IPS-20b (cell line): Measurements from ENCODE around the gene KCNQ4.

Source experiments
- H3K27ac ChIP-seq: one replicate; pipeline ENCODE4 v1.5.1; 2013; ENCODE audit warnings: low read length
- H3K27me3 ChIP-seq: 2 replicates; pipeline ENCODE4 v1.6.1; 2013; ENCODE audit warnings: mild to moderate bottlenecking, low read length, inconsistent platforms; ENCODE audit not compliant: insufficient read depth
- H3K36me3 ChIP-seq: 2 replicates; pipeline ENCODE4 v1.6.1; 2013; ENCODE audit warnings: low read depth, mild to moderate bottlenecking, inconsistent platforms, low read length, moderate library complexity; ENCODE audit not compliant: insufficient read depth
- H3K4me1 ChIP-seq: 2 replicates; pipeline ENCODE4 v1.6.1; 2013; ENCODE audit warnings: mild to moderate bottlenecking, control low read depth, inconsistent platforms, low read length, moderate library complexity; ENCODE audit not compliant: insufficient read depth
- H3K4me3 ChIP-seq: 2 replicates; pipeline ENCODE4 v1.5.1; 2013; ENCODE audit warnings: mild to moderate bottlenecking, low read length, inconsistent platforms
- H3K9ac ChIP-seq: 2 replicates; pipeline ENCODE4 v1.6.1; 2013; ENCODE audit warnings: low read depth, mild to moderate bottlenecking, inconsistent platforms, low read length, moderate library complexity
- H3K9me3 ChIP-seq: 2 replicates; pipeline ENCODE4 v1.6.1; 2013; ENCODE audit warnings: mild to moderate bottlenecking, low read depth, low read length, inconsistent platforms; ENCODE audit not compliant: insufficient read depth

KCNQ4 gene

GRCh38 chr1:40783001-40783905 lies at the start of gene KCNQ4:
KCNQ4 (plus strand) TSS chr1:40783787; CDS start chr1:40784094, 307 bp downstream.
- peak within 1 kb of the TSS; percentile 64 for H3K4me3 ChIP-seq
- no peaks in the 10 kb centered on the region for H3K9me3 ChIP-seq
- H3K27ac ChIP-seq = no peak within 1 kb of the TSS
- no peak within 1 kb of the TSS for H3K9ac ChIP-seq
- peaks cover 50% of the 10 kb centered on the region for H3K27me3 ChIP-seq
- peaks cover 8% of the 10 kb centered on the region; the same call in 1 of the 2 replicates for H3K4me1 ChIP-seq
- no peaks in the 10 kb centered on the region for H3K36me3 ChIP-seq

- Histone ChIP-seq H3K36me3 (peaks cover 19% of the 10 kb centered on the region), H3K4me1 (peaks cover 13% of the 10 kb centered on the region; the same call in 1 of the 2 replicates), H3K4me3 (no peak overlapping the region), H3K9me3 (no peaks in the 10 kb centered on the region), H3K27ac (no peak overlapping the region), H3K27me3 (no peaks in the 10 kb centered on the region), H3K9ac (no peak overlapping the region)
Measured at GRCh38 chr1:40734882-40735628, 48.5 kb upstream of the KCNQ4 start.

DNA sequence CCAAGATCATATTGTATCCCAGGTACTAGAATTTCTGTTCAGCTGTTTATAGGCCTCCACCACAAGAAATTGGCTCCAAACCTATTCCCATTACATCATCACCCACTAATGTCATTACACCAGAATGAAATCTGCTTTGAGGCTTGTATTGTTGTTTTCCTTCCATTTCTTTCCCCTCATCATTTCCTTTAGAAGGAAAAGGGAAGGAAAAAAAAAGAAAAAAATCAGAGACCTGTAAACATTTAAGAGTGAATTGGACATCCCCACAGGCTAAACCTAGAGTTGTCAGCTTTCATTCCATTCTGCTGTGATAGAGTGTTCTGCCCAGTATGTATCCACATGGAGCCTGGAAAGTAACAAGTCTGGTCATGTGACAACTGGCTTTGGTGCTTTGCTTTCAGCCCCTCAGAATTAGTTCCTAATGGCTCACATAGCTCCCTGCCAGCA lies 47.5 kb upstream of the KCNQ4 start:
- Histone ChIP-seq H3K27me3 (no peaks in the 10 kb centered on the region), H3K9ac (no peak overlapping the region), H3K4me3 (no peak overlapping the region), H3K4me1 (peaks cover 13% of the 10 kb centered on the region; the same call in 1 of the 2 replicates), H3K9me3 (no peaks in the 10 kb centered on the region), H3K36me3 (peaks cover 30% of the 10 kb centered on the region), H3K27ac (peak overlapping the region; percentile 29)

DNA sequence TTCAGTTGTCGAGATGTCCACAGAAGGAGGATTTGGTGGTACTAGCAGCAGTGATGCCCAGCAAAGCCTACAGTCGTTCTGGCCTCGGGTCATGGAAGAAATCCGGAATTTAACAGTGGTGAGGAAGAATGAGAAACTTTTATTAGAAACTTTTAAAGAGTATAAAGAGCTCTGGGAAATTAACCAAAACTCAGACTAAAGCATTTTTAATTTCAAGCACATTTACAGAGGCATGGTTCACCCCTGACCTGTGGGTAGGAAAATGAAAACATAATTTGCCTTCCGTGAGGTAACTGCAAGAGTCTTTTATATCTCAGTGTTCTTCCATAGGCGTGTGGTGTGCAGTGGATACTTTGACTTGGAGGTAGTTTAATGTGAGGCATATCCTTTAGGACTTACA lies 44.8 kb upstream of the KCNQ4 start:
- no peak overlapping the region for H3K27ac ChIP-seq
- peaks cover 3% of the 10 kb centered on the region; the same call in 1 of the 2 replicates for H3K4me1 ChIP-seq
- H3K36me3 ChIP-seq = peaks cover 55% of the 10 kb centered on the region
- no peaks in the 10 kb centered on the region for H3K27me3 ChIP-seq
- no peaks in the 10 kb centered on the region for H3K9me3 ChIP-seq
- no peak overlapping the region for H3K4me3 ChIP-seq
- no peak overlapping the region for H3K9ac ChIP-seq

GRCh38 chr1:40739455-40740008 lies 44.1 kb upstream of the KCNQ4 start:
- Histone ChIP-seq H3K9ac (no peak overlapping the region), H3K27ac (no peak overlapping the region), H3K36me3 (peaks cover 62% of the 10 kb centered on the region), H3K4me3 (no peak overlapping the region), H3K27me3 (no peaks in the 10 kb centered on the region), H3K9me3 (no peaks in the 10 kb centered on the region), H3K4me1 (peaks cover 3% of the 10 kb centered on the region; the same call in 1 of the 2 replicates)

DNA sequence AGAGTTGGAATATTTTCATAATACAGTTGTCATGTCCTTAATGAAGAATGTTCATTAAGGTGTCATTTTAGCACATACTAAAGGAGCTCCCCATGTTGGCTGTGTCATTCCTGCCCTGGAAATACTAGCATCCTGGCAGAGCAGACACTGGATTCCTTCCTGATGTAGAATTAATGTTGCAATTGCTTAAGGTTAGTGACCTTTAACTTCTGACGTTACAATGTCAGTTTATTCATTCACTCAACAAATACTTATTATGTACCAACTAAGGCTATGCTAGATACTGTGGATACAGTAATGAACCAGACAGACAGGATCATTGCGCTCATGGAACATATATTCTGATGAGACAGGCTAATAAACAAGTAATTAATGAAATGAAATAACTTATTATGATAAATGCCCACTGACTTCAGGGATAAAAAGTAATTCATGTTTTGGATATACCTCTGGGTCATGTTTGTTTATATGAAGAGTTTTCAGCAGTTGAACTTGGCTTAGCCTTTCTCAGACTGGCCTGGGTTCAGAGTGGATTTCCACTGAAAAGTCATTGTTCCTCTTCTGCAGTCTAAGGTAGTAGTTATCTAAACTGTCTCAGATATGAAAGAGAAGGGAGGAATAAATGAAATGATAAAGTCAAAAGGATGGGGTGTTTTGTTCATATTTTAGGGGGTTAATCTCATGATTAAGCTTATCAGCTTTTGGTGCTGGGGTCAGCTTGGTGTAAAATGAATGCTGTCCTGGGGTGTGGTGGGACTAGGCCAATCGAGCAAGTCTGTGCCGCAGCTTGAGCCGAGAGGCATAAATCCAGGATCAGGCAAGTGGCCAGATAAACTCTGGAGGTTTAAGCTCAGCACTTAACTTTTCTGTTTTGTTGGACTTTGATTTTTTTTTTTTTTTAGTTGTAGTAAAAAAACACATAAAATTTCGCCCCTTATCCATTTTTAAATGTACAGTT lies 43.3 kb upstream of the KCNQ4 start:
- no peaks in the 10 kb centered on the region for H3K27me3 ChIP-seq
- peaks cover 3% of the 10 kb centered on the region; the same call in 1 of the 2 replicates for H3K4me1 ChIP-seq
- H3K4me3 ChIP-seq = no peak overlapping the region
- H3K9ac ChIP-seq = no peak overlapping the region
- H3K9me3 ChIP-seq = no peaks in the 10 kb centered on the region
- H3K27ac ChIP-seq = no peak overlapping the region
- H3K36me3 ChIP-seq = peaks cover 70% of the 10 kb centered on the region

GRCh38 chr1:40740997-40741736 lies 42.4 kb upstream of the KCNQ4 start:
- H3K27me3 ChIP-seq = no peaks in the 10 kb centered on the region
- no peak overlapping the region for H3K27ac ChIP-seq
- H3K9ac ChIP-seq = no peak overlapping the region
- H3K9me3 ChIP-seq = no peaks in the 10 kb centered on the region
- H3K36me3 ChIP-seq = peaks cover 79% of the 10 kb centered on the region
- H3K4me3 ChIP-seq = no peak overlapping the region
- peaks cover 2% of the 10 kb centered on the region; the same call in 1 of the 2 replicates for H3K4me1 ChIP-seq

DNA sequence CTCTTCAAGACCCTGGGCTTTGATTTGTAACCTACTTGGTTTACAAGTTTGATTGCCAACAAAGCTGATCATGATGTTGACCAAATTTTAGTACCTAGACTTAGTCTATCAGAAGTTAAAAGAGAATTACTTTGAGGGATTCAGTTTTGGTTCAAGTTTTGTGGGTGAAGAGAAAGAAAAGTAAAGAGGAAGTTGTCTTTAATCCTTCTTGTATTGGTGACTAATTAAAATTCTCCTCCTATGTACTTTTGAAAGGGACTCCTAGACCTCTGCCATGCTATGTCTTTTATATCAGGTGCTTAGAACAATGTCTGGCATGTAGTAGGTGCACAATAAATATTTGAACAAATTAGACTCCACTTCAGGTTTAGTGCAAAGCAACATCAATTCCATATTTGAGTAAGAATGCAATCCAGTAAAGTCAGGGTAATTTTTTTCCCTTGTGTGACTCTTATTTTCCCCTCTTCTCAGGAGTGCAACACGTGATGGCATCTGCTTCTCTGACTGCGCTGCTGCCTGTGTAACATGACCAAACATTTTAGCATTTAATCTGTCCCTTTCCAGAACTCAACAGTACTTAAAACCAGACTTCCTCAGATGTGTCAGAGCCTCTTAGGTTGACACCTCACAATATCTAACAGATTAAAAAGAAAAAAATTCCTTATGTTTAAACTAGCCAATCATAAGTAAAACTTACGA lies 41.1 kb upstream of the KCNQ4 start:
- no peak overlapping the region for H3K9ac ChIP-seq
- H3K4me3 ChIP-seq = no peak overlapping the region
- H3K4me1 ChIP-seq = no peaks in the 10 kb centered on the region
- H3K36me3 ChIP-seq = peaks cover 92% of the 10 kb centered on the region
- no peaks in the 10 kb centered on the region for H3K27me3 ChIP-seq
- H3K27ac ChIP-seq = no peak overlapping the region
- no peaks in the 10 kb centered on the region for H3K9me3 ChIP-seq

DNA sequence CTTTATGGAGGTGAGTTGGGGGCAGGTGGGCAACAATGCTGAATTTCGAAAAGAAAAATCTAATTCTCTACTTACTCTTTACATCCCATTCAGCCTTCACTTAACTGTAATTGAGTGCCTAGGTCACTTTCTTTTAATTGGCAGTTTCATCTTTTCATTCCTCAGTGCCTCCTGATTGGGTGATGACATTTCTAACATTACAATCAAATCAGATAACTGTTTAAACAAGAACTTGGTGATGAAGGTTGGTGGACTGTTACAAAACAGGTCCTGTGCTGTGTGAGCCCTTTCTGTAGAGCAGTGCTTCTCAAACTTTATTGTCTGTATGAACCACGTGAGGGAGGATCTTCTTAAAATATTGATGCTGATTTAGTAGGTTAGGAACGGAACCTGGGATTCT lies 40.1 kb upstream of the KCNQ4 start:
- no peaks in the 10 kb centered on the region for H3K9me3 ChIP-seq
- H3K9ac ChIP-seq = no peak overlapping the region
- no peak overlapping the region for H3K27ac ChIP-seq
- H3K4me1 ChIP-seq = no peaks in the 10 kb centered on the region
- H3K4me3 ChIP-seq = no peak overlapping the region
- H3K27me3 ChIP-seq = no peaks in the 10 kb centered on the region
- peaks cover 98% of the 10 kb centered on the region for H3K36me3 ChIP-seq

GRCh38 chr1:40743860-40744259 lies 39.7 kb upstream of the KCNQ4 start:
- no peak overlapping the region for H3K9ac ChIP-seq
- no peak overlapping the region for H3K27ac ChIP-seq
- no peaks in the 10 kb centered on the region for H3K4me1 ChIP-seq
- H3K36me3 ChIP-seq = peaks cover 98% of the 10 kb centered on the region
- no peak overlapping the region for H3K4me3 ChIP-seq
- H3K27me3 ChIP-seq = no peaks in the 10 kb centered on the region
- H3K9me3 ChIP-seq = no peaks in the 10 kb centered on the region
